ENCODE data around the gene IL10RA.

The IL10RA gene

GRCh38 chr11:118042796-118043195 lies 56.6 kb downstream of the IL10RA start:
- H3K4me1 ChIP-seq, result no peaks in the 10 kb centered on the region
- TF ChIP-seq CTCF (IDR thresholded peaks at IDR 0.05), result no peak
- no peaks in the 10 kb centered on the region for H3K36me3 ChIP-seq (ENCODE audit: control insufficient read depth, insufficient read depth, low read length)
- no peak overlapping the region for H3K4me3 ChIP-seq (ENCODE audit: low read depth, low read length)
- no peaks in the 10 kb centered on the region for H3K27me3 ChIP-seq (ENCODE audit: control insufficient read depth, insufficient read depth, low read length)
- H3K79me2 ChIP-seq, result no peaks in the 10 kb centered on the region
- H3K4me2 ChIP-seq (ENCODE audit: low read length), result no peak overlapping the region
- no peak overlapping the region for H2AFZ ChIP-seq
- H3K9ac ChIP-seq, result no peak overlapping the region
- no peaks in the 10 kb centered on the region for H3K9me3 ChIP-seq (ENCODE audit: control insufficient read depth, low read length)
- H3K27ac ChIP-seq, result no peak overlapping the region

- no peak overlapping the region for H3K4me3 ChIP-seq (ENCODE audit: low read depth, low read length)
These were observed 59.0 kb downstream of the IL10RA start for GRCh38 chr11:118045191-118045590.

GRCh38 chr11:118046051-118046963 lies 60.1 kb downstream of the IL10RA start:
- H2AFZ ChIP-seq, result no peak overlapping the region
- H3K36me3 ChIP-seq (ENCODE audit: control insufficient read depth, insufficient read depth, low read length), result no peaks in the 10 kb centered on the region
- H3K27ac ChIP-seq, result no peak overlapping the region
- no peaks in the 10 kb centered on the region for H3K4me1 ChIP-seq
- H3K79me2 ChIP-seq, result no peaks in the 10 kb centered on the region
- H3K9ac ChIP-seq, result no peak overlapping the region
- no peaks in the 10 kb centered on the region for H3K9me3 ChIP-seq (ENCODE audit: control insufficient read depth, low read length)
- H3K4me2 ChIP-seq (ENCODE audit: low read length), result no peak overlapping the region
- H3K27me3 ChIP-seq (ENCODE audit: control insufficient read depth, insufficient read depth, low read length), result no peaks in the 10 kb centered on the region
- no peak overlapping the region for H3K4me3 ChIP-seq (ENCODE audit: low read depth, low read length)
- TF ChIP-seq CTCF (IDR thresholded peaks at IDR 0.05), result no peak

More at GRCh38 chr11:118045191-118045590, 59.0 kb downstream of the IL10RA start:
- Histone ChIP-seq H3K79me2 (no peaks in the 10 kb centered on the region), H3K9ac (no peak overlapping the region), H3K4me2 (ENCODE audit: low read length) (no peak overlapping the region), H3K27me3 (ENCODE audit: control insufficient read depth, insufficient read depth, low read length) (no peaks in the 10 kb centered on the region), H3K4me1 (no peaks in the 10 kb centered on the region), H3K36me3 (ENCODE audit: control insufficient read depth, insufficient read depth, low read length) (no peaks in the 10 kb centered on the region), H3K9me3 (ENCODE audit: control insufficient read depth, low read length) (no peaks in the 10 kb centered on the region), H2AFZ (no peak overlapping the region), H3K27ac (no peak overlapping the region)
- TF ChIP-seq CTCF (IDR thresholded peaks at IDR 0.05), result no peak

- no peak for TF ChIP-seq CTCF (IDR thresholded peaks at IDR 0.05)
- Histone ChIP-seq H3K9me3 (ENCODE audit: control insufficient read depth, low read length) (no peaks in the 10 kb centered on the region), H3K27ac (no peak overlapping the region), H3K4me2 (ENCODE audit: low read length) (no peak overlapping the region), H3K79me2 (no peaks in the 10 kb centered on the region), H2AFZ (no peak overlapping the region), H3K36me3 (ENCODE audit: control insufficient read depth, insufficient read depth, low read length) (no peaks in the 10 kb centered on the region), H3K4me3 (ENCODE audit: low read depth, low read length) (no peak overlapping the region), H3K9ac (no peak overlapping the region), H3K4me1 (no peaks in the 10 kb centered on the region), H3K27me3 (ENCODE audit: control insufficient read depth, insufficient read depth, low read length) (no peaks in the 10 kb centered on the region)
These were observed 60.9 kb downstream of the IL10RA start for GRCh38 chr11:118046964-118047700.
